HG02798 (cell line): Measurements from ENCODE around the gene MAN1C1.

Experiments used
- ATAC-seq: cut with Tn5 transposase; IDR thresholded peaks from one replicate; pipeline ENCODE4 v1.9.1; 2021; ENCODE audit warnings: mild to moderate bottlenecking; ENCODE audit not compliant: unreplicated experiment, poor library complexity

MAN1C1 gene

GRCh38 chr1:25770541-25771220, 154.1 kb downstream of the MAN1C1 start:
- no peak for ATAC-seq

DNA sequence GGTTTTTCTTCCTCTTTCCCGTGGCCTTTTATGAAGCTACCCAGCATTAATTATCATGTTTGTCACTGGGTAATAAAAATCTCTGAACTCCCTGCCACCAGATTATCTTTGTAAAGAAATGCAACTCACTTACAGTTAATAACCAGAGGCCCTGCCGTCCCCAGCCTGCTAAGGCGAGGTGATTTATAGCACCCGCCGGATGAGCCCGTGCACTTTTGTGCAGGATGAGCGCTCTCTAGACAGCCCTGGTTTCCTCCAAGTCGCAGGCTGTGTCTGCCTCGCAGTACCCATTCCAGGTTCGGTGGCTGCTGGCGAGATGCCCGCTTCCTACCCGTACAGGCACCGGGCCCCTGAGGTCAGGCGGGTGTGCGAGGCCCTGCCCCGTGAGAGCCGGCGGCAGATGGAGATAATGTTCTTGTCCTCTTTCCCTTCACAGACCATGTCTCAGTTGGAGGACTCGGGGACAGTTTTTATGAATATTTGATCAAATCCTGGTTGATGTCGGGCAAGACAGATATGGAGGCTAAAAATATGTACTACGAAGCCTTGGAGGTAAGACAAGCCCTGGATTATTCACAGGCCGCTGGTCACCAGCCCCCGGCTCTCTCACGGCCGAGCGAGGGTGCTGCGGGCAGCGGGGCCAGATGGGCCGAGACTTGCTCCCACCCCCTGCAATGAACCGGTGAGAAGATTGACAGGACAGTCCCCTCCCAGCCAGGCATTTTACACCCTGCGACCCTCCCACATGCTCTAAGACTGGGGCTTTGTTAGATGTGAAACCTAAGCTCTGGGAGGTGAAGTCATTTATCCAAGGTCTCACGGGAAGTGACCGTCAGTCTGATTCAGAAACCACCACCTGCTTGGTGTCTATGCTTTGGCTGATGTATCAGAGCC, 154.9 kb downstream of the MAN1C1 start:
- no peak for ATAC-seq

DNA sequence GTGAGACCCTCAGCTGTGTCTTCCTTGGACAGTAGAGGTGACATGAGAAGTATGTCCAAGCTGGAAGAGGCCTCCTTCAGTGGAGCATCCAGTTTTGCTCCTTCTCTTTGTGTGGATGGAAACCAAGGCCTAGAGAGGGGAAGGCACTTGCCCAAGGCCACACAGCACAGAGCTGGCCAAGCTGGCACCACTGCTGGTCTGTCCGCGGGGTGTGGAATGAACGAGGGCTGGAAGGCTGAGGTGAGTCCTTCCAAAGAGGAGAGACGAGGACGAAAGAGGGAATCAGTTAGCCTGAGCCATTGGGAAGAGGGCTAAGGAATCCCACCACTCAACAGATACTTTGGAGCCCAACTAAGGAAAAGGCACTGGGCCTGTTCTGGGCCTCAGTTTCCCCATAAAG, 155.6 kb downstream of the MAN1C1 start:
- no peak for ATAC-seq

- no peak for ATAC-seq
These were observed 156.2 kb downstream of the MAN1C1 start for GRCh38 chr1:25772692-25773245.

- ATAC-seq: no peak
These were observed 157.0 kb downstream of the MAN1C1 start for GRCh38 chr1:25773441-25774125.

GRCh38 chr1:25774206-25774803, 157.7 kb downstream of the MAN1C1 start:
- ATAC-seq: no peak

GRCh38 chr1:25774921-25775771, 158.6 kb downstream of the MAN1C1 start:
- ATAC-seq: no peak

DNA sequence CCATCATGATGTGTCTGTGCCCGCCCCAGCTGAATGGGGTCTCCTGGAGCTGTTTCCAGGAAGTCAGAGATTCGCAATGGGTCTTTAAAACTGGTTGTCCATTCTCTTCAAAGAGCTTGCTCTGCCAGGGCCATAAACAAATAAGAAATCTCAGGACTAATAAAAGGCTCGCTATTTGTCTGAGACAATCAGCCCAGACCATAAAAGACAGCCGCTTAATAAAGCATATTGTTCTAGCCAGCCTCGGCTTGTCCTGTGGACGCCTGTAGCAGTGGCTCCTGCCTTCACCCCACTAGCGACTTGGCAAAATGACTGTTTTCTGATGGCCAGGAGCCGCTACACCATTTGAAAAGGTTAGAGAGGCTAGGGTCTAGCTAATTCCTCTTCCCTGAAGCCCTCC, 162.8 kb downstream of the MAN1C1 start:
- ATAC-seq: no peak

GRCh38 chr1:25779894-25780293, 163.3 kb downstream of the MAN1C1 start:
- no peak for ATAC-seq

DNA sequence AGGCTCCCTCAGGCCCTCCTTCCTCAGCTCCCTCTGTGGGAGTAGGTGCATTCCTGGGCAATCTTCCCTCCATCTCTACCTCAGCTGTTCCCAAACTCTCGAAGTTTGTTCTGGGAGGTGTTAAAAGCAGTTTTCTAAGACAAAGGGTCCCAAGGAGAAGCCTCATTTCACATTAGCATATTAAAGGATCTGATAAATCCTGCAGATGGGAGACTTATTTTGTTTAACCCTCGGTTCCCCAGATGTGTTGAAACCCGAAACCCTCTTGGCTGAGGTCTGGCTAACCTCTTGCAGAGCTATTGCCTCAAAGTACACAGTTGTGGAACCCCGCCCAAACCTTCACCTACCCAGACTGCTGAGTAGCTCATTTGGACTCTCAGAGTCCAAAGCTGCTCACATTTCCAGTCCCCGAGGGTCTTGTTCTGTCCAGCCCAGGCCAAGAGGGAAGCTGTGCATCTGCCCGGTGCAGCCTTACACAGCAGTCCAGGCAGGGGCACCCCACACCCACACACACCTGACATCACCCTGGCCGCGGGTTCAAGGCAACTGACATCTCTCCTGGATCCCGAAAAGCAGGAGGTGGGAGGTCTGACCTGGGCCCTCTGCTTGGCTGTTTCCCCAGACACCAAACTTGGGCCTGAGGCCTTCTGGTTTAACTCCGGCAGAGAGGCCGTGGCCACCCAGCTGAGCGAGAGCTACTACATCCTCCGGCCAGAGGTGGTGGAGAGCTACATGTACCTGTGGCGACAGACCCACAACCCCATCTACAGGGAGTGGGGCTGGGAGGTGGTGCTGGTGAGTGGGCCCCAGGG, 163.9 kb downstream of the MAN1C1 start:
- no peak for ATAC-seq

DNA sequence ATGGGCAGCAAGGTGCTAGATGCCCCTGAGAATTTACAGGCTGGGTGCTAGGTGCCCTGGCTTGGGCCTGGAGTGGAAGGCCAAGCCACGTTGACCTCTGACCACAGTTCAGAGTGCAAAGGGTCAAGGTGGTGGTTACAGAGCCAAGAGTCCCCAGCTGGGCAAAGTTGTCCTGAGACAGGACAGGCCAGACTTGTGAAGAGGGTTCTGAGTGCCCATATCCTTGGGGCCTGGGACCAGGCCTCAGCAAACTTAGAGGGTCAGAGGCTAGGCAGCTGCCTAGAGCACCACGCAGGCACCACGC, 164.5 kb downstream of the MAN1C1 start:
- ATAC-seq: no peak

- no peak for ATAC-seq
These were observed 166.1 kb downstream of the MAN1C1 start for GRCh38 chr1:25782608-25783201.

DNA sequence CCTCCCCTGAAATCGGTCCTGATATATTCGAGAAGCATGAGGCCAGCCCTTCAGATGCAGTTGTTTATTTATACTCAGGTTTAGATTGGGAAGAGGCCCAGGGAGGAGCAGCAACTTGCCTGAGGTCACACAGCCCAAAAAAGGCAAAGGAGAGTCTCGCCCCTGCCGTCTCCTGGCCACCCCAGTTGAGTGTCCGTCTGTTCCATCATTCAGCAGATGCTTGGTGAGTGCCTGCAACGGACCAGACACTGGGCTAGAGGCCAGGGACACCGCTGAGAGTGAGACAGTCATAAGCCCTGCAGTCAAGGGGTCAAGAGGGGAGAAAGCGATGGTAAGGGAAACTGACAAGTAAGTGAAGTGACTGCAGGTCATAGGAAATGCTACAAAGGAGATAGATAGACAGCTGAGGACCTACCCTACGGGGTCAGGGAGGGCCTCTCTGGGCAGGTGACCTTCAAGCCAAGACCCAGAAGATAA, 168.0 kb downstream of the MAN1C1 start:
- ATAC-seq: no peak

DNA sequence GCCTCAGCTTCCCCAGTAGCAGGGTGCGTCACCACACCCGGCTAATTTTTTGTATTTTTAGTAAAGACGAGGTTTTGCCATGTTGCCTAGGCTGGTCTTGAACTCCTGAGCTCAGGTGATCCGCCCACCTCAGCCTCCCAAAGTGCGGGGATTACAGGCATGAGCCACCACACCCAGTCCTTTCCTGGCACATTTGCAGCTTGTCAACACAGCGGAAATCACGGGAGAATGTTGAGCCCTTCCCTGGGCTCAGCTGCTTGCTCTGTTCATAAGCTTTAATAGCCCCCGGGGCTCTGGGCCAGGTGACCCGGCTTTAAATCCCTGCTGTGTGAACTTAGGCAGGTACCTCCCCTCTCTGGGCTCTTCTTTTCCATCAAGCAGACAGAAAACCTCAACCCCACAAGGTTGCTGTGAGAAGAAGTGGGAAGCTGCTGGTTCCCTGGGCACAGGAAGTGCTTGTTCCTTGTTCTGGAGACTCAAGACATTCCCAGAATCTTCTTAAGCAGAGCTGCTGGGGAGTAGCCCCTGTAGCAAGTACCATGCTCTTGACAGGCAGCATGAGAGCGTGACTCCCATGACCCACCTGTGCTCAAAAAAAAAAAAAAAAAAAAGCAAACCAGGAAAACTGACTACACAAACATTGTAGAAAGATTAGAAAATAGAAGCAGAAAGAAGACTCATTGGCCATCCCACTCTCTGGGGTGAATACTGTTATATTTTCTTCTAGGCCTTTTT, 168.9 kb downstream of the MAN1C1 start:
- ATAC-seq: no peak

DNA sequence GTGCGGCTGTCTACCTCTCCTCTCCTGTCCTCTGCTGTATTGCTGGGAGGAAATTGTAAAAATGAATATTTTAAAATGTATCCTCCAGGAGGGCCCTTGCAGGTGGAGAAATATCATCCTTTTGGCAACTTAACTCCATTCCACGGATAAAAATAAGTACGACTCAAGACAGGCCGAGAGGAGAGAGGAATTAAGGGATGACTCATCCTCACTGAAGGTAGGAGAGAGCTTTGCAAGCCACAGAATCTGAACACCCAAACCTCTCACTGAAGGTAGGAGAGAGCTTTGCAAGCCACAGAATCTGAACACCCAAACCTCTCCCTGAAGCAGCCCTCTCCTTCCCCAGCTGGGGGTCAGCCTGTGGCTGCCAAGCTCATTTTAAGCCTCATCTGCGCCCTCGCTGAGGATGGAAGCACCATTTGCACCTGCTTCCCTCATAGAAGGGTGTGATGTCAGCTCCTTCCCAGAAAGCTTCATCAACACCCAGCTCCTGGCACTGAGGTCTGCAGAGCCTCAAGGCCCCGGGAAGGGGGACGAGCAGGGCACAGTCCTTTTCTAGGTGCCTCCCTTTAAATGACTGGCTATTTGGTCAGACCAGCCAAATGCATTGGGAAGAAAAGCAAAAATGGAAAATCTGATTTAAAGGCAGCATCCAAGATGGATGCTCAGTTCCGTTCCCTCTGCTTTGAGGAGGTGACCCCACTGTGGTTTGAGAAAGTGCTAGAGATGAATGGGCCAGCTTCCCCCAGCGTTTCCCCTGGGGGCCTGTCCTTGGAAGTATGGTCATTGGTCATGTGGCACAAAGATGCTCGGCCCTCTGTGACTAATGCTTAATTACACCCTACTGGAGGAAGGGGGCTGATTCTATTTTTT, 170.5 kb downstream of the MAN1C1 start:
- ATAC-seq: no peak

GRCh38 chr1:25787760-25788166, 171.2 kb downstream of the MAN1C1 start:
- no peak for ATAC-seq

DNA sequence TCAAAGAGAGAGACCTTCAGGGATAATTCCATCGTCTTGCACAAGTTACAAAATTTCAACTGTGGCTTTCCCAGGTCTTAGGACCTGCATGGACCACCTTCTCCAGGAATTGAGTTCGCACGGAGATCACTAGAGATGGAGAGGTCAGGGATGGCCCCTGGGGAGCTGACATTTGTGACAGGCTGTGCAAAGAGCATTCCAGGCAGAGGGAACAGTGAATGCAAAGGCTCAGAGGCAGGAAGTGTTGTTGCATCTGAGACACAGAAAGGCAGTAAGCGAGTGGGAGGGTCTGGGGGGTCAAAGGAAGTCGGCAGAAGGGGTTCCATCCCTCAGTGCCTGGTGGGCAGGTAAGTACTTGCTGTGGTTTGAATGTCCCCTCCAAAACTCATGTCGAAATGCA, 173.9 kb downstream of the MAN1C1 start:
- ATAC-seq: no peak
